C4-2B (cell line): ENCODE data around the gene WDCP.

Source experiments
- ZFX ChIP-seq: fragments of 450-650 bp; IDR thresholded peaks from 2 replicates; pipeline ENCODE4 v1.6.1; 2017
- TF ChIP-seq, protein P1 (sequence below): fragments of 450-650 bp; conservative IDR thresholded peaks from 2 replicates; pipeline ENCODE4 v1.5.1; 2017; ENCODE audit warnings: mild to moderate bottlenecking

DNA sequence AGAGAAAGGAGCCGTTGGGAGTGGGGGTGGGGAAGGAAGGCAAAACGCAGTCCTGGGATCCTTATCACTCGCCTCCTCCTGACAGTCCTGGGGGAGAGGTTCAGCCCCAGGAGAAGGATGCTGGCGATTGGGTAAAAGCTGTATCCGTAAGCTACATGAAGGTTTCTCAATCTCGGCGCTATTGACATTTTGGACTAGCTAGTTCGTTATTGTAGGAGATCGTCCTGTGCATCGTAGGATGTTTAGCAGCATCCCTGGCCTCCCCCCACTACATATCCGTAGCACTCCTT is 38.0 kb upstream of the WDCP start:
- TF ChIP-seq, protein P1, sequence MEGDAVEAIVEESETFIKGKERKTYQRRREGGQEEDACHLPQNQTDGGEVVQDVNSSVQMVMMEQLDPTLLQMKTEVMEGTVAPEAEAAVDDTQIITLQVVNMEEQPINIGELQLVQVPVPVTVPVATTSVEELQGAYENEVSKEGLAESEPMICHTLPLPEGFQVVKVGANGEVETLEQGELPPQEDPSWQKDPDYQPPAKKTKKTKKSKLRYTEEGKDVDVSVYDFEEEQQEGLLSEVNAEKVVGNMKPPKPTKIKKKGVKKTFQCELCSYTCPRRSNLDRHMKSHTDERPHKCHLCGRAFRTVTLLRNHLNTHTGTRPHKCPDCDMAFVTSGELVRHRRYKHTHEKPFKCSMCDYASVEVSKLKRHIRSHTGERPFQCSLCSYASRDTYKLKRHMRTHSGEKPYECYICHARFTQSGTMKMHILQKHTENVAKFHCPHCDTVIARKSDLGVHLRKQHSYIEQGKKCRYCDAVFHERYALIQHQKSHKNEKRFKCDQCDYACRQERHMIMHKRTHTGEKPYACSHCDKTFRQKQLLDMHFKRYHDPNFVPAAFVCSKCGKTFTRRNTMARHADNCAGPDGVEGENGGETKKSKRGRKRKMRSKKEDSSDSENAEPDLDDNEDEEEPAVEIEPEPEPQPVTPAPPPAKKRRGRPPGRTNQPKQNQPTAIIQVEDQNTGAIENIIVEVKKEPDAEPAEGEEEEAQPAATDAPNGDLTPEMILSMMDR: no peak
- no peak for TF ChIP-seq ZFX
